ENCODE results near the gene RSPO4.

The RSPO4 gene

DNA sequence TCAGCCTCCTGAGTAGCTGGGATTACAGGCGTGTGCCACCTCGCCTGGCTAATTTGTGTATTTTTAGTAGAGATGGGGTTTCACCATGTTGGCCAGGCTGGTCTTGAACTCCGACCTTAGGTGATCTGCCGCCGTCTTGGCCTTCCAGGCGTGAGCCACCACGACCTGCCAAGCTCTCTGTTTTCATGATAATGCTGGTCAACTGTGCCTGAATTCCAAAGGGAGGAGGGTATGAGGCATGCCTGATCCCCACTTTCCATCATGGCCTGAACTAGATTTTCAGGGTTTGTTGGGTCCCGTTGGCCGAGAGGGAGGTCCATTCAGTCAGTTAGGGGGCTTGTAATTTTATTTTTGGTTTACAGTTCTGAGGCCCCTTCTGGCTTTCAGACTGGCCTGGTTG, 58.0 kb downstream of the RSPO4 start:
- ATAC-seq (replicated peaks; ENCODE audit: extremely low read depth, poor library complexity, severe bottlenecking) (no peak), DNase-seq (ENCODE audit: low spot score in 2 of 2) (no peak)
- H3K9me3 Mint-ChIP-seq: no peaks in the 10 kb centered on the region
- no peaks in the 10 kb centered on the region for H3K4me1 Mint-ChIP-seq
- no peaks in the 10 kb centered on the region for H3K36me3 Mint-ChIP-seq (ENCODE audit: insufficient read depth)
- no peak overlapping the region for H3K4me3 Mint-ChIP-seq
- H3K27ac Mint-ChIP-seq (ENCODE audit: low read depth): no peak overlapping the region
- peaks cover 64% of the 10 kb centered on the region for H3K27me3 Mint-ChIP-seq

DNA sequence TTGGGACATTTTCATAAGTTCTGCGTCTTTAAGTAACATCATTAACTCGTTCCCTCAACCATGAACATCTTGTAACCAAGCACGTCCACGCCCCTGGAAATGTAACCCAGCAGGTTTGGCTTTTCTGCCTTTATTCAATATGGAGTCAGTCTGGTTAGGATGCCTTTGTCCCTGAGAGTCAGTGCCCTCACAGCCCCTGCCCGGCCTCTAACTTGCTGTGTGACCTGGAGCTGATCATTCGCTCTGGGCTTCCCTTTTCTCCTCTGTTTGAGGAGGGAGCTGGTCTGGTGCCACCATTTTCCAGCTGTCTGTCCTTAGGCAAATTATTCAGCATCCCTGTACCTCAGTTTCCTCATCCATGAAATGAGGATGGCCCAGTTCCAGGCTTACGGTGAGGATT, 59.5 kb downstream of the RSPO4 start:
- H3K4me1 Mint-ChIP-seq: no peaks in the 10 kb centered on the region
- H3K9me3 Mint-ChIP-seq: no peaks in the 10 kb centered on the region
- H3K27me3 Mint-ChIP-seq: peaks cover 49% of the 10 kb centered on the region
- no peak overlapping the region for H3K4me3 Mint-ChIP-seq
- no peak overlapping the region for H3K27ac Mint-ChIP-seq (ENCODE audit: low read depth)
- H3K36me3 Mint-ChIP-seq (ENCODE audit: insufficient read depth): no peaks in the 10 kb centered on the region
- ATAC-seq (replicated peaks; ENCODE audit: extremely low read depth, poor library complexity, severe bottlenecking): no peak
- DNase-seq (ENCODE audit: low spot score in 2 of 2): no peak

DNA sequence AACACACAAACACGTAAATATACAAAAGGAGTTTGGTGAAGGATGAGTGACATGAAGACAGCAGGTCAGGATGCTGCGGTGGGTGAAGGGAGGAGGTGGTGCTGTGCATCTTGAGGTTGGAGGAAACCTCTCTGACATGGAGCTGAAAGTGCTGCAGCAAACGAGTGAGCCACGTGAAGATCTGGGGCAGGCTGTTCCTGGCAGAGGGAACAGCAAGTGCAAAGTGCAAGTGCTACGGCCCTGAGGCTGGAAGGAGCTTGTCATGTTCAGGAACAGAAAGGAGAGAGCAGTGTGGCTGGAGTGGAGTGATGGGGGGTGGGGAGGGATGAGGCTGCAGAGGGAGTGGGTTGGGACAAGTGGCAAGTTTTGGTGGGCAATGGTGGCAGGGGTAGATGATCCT, 61.2 kb downstream of the RSPO4 start:
- Mint-ChIP-seq H3K36me3 (ENCODE audit: insufficient read depth) (no peaks in the 10 kb centered on the region), H3K4me3 (no peak overlapping the region), H3K9me3 (no peaks in the 10 kb centered on the region), H3K4me1 (no peaks in the 10 kb centered on the region), H3K27ac (ENCODE audit: low read depth) (no peak overlapping the region), H3K27me3 (peaks cover 33% of the 10 kb centered on the region)
- DNase-seq (ENCODE audit: low spot score in 2 of 2) (no peak), ATAC-seq (replicated peaks; ENCODE audit: extremely low read depth, poor library complexity, severe bottlenecking) (no peak)

DNA sequence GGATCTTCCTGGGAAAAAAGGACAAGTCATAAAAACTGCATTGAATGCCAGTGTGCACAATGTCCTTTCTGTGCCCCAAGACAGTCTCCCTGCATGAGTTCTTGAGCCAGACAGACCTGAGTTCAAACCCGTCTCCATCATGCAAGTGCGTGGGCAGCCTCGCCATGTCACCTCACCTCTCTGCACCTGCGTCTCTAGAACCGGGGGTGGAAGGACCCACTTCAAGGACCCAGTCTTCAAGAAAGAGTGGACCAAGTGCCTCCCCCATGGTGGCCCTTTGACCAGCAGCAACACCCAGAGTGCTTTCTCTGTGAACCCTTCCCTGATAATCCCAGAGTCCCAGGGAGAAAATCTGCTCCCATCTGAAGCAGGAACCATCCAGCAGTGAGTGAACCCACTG, 62.5 kb downstream of the RSPO4 start:
- Mint-ChIP-seq H3K36me3 (ENCODE audit: insufficient read depth) (no peaks in the 10 kb centered on the region), H3K4me3 (no peak overlapping the region), H3K4me1 (no peaks in the 10 kb centered on the region), H3K27me3 (peaks cover 20% of the 10 kb centered on the region), H3K27ac (ENCODE audit: low read depth) (no peak overlapping the region), H3K9me3 (no peaks in the 10 kb centered on the region)
- DNase-seq (ENCODE audit: low spot score in 2 of 2) (no peak), ATAC-seq (replicated peaks; ENCODE audit: extremely low read depth, poor library complexity, severe bottlenecking) (no peak)

DNA sequence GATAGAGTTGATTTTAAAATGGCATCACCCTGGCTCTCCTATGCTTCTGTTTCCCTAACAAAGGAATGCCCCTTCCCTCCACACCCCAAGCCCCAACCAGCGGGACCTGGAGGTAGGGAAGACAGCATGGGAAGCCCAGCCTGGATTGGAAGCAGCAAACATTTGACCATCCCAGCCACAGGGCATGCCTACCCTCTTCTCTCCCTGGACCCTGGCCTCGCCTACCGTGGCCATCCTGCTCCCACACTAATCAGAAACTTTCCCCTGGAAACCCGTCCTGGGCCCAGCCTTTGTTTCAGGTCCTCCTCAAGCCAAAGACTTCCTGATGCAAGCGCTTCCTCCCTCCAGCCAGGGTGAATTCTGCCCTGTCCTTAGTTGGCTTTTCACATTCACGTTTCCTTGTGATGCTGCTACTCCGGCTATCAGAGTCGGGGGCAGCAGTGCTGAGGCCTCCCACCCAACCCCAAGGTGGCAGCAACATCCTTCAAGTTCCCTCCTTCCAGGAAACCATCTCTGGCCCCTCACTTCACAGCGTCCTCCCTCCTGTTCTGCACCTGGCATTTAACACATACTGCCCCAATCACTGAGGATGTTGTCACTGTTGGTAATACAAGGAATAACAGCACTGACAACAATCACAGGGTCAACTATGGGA, 67.8 kb downstream of the RSPO4 start:
- no peak overlapping the region for H3K4me3 Mint-ChIP-seq
- no peaks in the 10 kb centered on the region for H3K4me1 Mint-ChIP-seq
- peaks cover 12% of the 10 kb centered on the region for H3K9me3 Mint-ChIP-seq

DNA sequence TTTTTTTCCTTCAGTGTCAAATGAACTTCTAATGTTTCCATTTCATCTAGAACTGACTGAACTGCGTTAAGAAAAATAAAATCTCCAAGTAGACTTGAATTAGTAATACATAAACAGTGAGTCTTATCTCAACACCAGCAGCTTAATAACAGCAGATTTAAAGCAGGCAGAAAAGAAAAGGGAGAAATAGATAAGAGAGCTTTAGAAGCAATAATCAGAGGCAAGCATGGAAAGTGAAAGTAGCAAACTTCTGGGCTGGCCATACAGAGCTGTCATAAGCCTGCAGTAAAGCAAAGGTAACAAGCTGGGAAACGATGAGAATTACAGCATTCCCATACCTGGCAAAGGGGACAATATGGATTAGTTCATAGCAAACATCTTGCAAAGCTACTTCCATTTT, 69.1 kb downstream of the RSPO4 start:
- DNase-seq (ENCODE audit: low spot score in 2 of 2) (no peak), ATAC-seq (replicated peaks; ENCODE audit: extremely low read depth, poor library complexity, severe bottlenecking) (no peak)
- H3K27ac Mint-ChIP-seq (ENCODE audit: low read depth): no peak overlapping the region
- H3K4me3 Mint-ChIP-seq: no peak overlapping the region
- H3K4me1 Mint-ChIP-seq: no peaks in the 10 kb centered on the region
- H3K36me3 Mint-ChIP-seq (ENCODE audit: insufficient read depth): no peaks in the 10 kb centered on the region
- peaks cover 4% of the 10 kb centered on the region for H3K27me3 Mint-ChIP-seq
- H3K9me3 Mint-ChIP-seq: peaks cover 12% of the 10 kb centered on the region

More for the DNA sequence above, 67.8 kb downstream of the RSPO4 start:
- Mint-ChIP-seq H3K36me3 (ENCODE audit: insufficient read depth) (no peaks in the 10 kb centered on the region), H3K27me3 (no peaks in the 10 kb centered on the region), H3K27ac (ENCODE audit: low read depth) (no peak overlapping the region)
- ATAC-seq (replicated peaks; ENCODE audit: extremely low read depth, poor library complexity, severe bottlenecking): no peak
- no peak for DNase-seq (ENCODE audit: low spot score in 2 of 2)

DNA sequence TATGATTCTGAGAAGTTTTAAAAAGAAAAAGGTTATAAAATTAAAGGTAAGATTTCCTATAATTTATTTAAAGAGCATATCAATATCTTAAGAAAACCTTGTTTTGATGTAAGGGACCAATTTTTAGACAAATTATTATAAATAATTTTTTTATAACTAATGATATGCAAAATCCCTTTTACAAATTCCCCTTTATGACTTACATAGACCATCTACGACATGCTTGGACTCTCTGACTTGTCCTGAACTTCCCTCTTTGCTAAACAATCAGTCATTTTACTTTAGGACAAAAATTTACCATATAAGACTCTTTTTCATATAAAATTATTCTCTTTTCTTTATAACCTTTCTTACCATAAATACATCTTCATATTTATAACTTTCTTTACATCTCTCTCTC, 70.7 kb downstream of the RSPO4 start:
- Mint-ChIP-seq H3K4me1 (no peaks in the 10 kb centered on the region), H3K27me3 (peaks cover 20% of the 10 kb centered on the region), H3K36me3 (ENCODE audit: insufficient read depth) (no peaks in the 10 kb centered on the region), H3K27ac (ENCODE audit: low read depth) (no peak overlapping the region), H3K4me3 (no peak overlapping the region), H3K9me3 (peaks cover 12% of the 10 kb centered on the region)
- DNase-seq (ENCODE audit: low spot score in 2 of 2): no peak
- ATAC-seq (replicated peaks; ENCODE audit: extremely low read depth, poor library complexity, severe bottlenecking): no peak

DNA sequence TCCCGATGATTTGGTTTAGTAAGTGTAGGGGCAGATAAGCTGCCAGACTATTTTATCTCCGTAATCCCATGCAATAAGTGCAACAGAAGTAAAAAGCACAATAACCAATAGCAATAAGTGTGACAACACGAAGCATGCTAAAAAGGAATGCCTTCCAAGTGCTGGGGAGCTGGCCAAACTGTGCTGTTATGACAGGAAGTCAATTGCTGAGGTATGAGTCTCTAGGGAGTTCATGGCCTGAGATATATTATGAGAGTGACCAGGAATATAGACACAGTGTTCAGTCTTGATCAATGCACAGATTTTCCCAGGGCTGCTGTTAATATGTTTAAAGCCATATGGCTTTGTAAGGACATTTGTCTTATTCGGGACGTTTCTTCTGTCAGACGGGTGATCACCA, 75.4 kb downstream of the RSPO4 start:
- peaks cover 9% of the 10 kb centered on the region for H3K9me3 Mint-ChIP-seq
- ATAC-seq (replicated peaks; ENCODE audit: extremely low read depth, poor library complexity, severe bottlenecking) (no peak), DNase-seq (ENCODE audit: low spot score in 2 of 2) (no peak)
- peaks cover 43% of the 10 kb centered on the region for H3K27me3 Mint-ChIP-seq
- H3K27ac Mint-ChIP-seq (ENCODE audit: low read depth): no peak overlapping the region
- H3K36me3 Mint-ChIP-seq (ENCODE audit: insufficient read depth): no peaks in the 10 kb centered on the region
- H3K4me1 Mint-ChIP-seq: no peaks in the 10 kb centered on the region
- H3K4me3 Mint-ChIP-seq: no peak overlapping the region

DNA sequence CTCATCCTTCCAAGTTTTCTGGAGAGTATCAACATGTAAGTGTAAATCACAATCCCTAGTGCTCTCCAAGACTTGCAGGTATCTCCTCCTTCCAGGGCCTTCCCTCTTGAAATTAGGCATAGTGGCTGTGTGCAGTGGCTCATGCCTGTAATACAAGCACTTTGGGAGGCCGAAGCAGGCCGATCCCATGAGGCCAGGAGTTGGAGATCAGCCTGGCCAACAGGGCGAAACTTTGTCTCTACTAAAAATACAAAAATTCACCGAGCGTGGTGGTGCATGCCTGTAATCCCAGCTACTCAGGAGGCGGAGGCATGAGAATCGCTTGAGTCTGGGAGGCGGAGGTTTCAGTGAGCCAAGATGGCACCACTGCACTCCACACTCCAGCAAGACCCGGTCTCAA, 76.6 kb downstream of the RSPO4 start:
- H3K36me3 Mint-ChIP-seq (ENCODE audit: insufficient read depth): no peaks in the 10 kb centered on the region
- DNase-seq (ENCODE audit: low spot score in 2 of 2) (no peak), ATAC-seq (replicated peaks; ENCODE audit: extremely low read depth, poor library complexity, severe bottlenecking) (no peak)
- no peaks in the 10 kb centered on the region for H3K4me1 Mint-ChIP-seq
- no peak overlapping the region for H3K4me3 Mint-ChIP-seq
- H3K27me3 Mint-ChIP-seq: peaks cover 43% of the 10 kb centered on the region
- no peak overlapping the region for H3K27ac Mint-ChIP-seq (ENCODE audit: low read depth)
- no peaks in the 10 kb centered on the region for H3K9me3 Mint-ChIP-seq

DNA sequence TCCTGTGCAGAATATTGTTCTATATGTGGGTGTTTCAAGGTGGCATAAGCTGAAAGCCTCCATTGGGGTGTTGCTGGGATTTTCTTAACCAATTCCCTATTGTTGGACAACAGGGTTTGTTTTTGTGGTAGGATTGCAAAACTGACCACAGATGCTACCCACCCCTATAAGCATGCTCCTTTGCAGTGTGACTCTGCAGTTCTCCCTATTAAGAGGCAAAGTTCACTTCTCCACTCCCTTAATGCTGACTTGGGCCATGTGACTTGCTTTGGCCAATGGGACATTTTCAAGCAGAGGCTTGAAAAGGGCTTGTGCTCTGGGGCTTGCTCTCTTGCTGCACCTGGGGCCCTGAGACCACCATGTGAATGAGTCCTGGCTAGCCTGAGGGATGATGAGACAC, 77.5 kb downstream of the RSPO4 start:
- H3K4me1 Mint-ChIP-seq: no peaks in the 10 kb centered on the region
- H3K4me3 Mint-ChIP-seq: no peak overlapping the region
- DNase-seq (ENCODE audit: low spot score in 2 of 2) (no peak), ATAC-seq (replicated peaks; ENCODE audit: extremely low read depth, poor library complexity, severe bottlenecking) (no peak)
- H3K9me3 Mint-ChIP-seq: no peaks in the 10 kb centered on the region
- no peak overlapping the region for H3K27ac Mint-ChIP-seq (ENCODE audit: low read depth)
- peaks cover 43% of the 10 kb centered on the region for H3K27me3 Mint-ChIP-seq
- no peaks in the 10 kb centered on the region for H3K36me3 Mint-ChIP-seq (ENCODE audit: insufficient read depth)

DNA sequence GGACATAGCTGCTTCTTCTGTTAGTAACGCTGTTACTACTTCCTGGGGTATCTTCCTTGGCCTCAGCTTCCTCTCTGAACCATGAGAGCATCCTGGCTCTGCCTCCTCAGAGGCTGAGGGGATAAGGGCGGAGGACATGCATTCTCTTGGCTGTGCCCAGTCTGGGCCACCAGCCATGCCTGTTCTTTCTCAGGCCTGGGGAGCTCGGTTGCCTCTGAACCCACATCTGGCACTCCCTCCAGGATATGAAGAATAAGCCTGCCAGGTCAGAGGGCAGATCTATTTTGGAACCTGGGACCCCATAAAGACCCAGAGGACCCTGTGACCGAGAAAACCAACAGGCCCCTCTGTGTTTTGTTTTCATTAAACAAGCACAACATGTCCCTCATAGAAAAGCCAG, 79.3 kb downstream of the RSPO4 start:
- H3K36me3 Mint-ChIP-seq (ENCODE audit: insufficient read depth): no peaks in the 10 kb centered on the region
- no peak for DNase-seq (ENCODE audit: low spot score in 2 of 2)
- no peaks in the 10 kb centered on the region for H3K4me1 Mint-ChIP-seq
- ATAC-seq (replicated peaks; ENCODE audit: extremely low read depth, poor library complexity, severe bottlenecking): no peak
- H3K27me3 Mint-ChIP-seq: peaks cover 36% of the 10 kb centered on the region
- no peak overlapping the region for H3K4me3 Mint-ChIP-seq
- no peaks in the 10 kb centered on the region for H3K9me3 Mint-ChIP-seq
- H3K27ac Mint-ChIP-seq (ENCODE audit: low read depth): no peak overlapping the region

DNA sequence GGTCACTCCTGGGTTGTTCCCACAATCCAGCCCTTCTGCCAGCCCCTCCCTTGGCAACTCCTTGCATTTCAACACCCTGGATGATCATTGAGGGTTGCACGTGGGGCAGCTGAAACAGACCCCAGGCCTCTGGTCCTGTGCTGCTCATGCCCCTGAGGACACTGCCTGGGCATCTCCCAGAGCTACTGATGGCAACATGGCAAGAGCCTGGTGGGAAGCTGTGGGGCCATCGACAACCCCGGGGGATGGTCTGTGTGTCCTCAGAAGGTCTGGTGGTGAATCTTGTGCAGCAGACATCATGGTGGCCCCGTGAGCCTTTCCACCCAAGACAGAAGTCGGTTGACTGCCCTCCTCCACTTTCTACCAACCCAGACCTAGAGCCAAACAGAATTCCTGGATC, 81.0 kb downstream of the RSPO4 start:
- no peaks in the 10 kb centered on the region for H3K9me3 Mint-ChIP-seq
- H3K27ac Mint-ChIP-seq (ENCODE audit: low read depth): no peak overlapping the region
- H3K4me3 Mint-ChIP-seq: no peak overlapping the region
- no peak for DNase-seq (ENCODE audit: low spot score in 2 of 2)
- H3K27me3 Mint-ChIP-seq: peaks cover 29% of the 10 kb centered on the region
- no peaks in the 10 kb centered on the region for H3K4me1 Mint-ChIP-seq
- no peak for ATAC-seq (replicated peaks; ENCODE audit: extremely low read depth, poor library complexity, severe bottlenecking)
- H3K36me3 Mint-ChIP-seq (ENCODE audit: insufficient read depth): no peaks in the 10 kb centered on the region

DNA sequence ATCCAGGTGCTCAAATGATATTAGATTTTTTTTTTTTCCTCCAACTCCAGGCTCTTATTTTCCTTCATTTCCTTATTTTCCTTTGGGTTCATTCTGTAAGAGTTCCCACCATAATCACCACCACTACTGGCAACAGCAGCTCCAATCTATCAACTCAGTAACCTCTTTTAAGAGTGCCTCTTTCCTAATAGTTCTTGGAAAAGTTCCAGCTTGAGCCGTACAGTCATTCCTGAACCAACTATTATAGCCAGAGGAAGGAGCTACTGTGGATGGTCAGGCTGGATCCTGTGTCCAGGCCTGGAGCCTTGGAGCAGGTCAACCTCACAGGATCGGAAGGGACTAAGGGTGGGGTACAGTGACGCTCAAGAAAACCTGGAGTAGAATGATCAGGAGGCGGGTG, 81.8 kb downstream of the RSPO4 start:
- peaks cover 1% of the 10 kb centered on the region for H3K4me1 Mint-ChIP-seq
- no peak for DNase-seq (ENCODE audit: low spot score in 2 of 2)
- ATAC-seq (replicated peaks; ENCODE audit: extremely low read depth, poor library complexity, severe bottlenecking): no peak
- no peak overlapping the region for H3K27ac Mint-ChIP-seq (ENCODE audit: low read depth)
- no peaks in the 10 kb centered on the region for H3K36me3 Mint-ChIP-seq (ENCODE audit: insufficient read depth)
- no peak overlapping the region for H3K4me3 Mint-ChIP-seq
- no peaks in the 10 kb centered on the region for H3K9me3 Mint-ChIP-seq
- peaks cover 28% of the 10 kb centered on the region for H3K27me3 Mint-ChIP-seq

DNA sequence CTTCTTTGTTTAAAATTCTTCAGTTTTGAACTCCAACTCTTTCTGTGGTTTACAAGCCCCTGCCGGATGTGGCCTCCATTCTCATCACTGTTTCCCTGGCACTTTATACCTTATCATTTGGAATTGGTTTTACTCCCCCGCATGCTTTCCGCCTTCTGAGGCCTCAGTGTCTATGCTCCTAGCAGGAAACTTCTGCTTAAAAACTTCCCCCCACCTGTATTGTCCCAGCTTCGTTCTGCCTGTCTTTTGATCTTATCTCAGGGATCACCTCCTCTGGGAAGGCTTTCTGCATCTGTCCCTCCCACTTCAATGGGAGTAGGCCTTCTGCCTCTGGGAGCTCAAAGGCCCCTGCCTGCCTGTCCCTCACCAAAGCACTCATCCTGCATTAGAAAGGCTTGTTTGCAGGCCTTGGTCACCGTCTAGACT, 82.6 kb downstream of the RSPO4 start:
- no peaks in the 10 kb centered on the region for H3K36me3 Mint-ChIP-seq (ENCODE audit: insufficient read depth)
- H3K4me3 Mint-ChIP-seq: no peak overlapping the region
- peaks cover 28% of the 10 kb centered on the region for H3K27me3 Mint-ChIP-seq
- peaks cover 5% of the 10 kb centered on the region for H3K4me1 Mint-ChIP-seq
- ATAC-seq (replicated peaks; ENCODE audit: extremely low read depth, poor library complexity, severe bottlenecking): no peak
- DNase-seq (ENCODE audit: low spot score in 2 of 2): no peak
- no peak overlapping the region for H3K27ac Mint-ChIP-seq (ENCODE audit: low read depth)
- no peaks in the 10 kb centered on the region for H3K9me3 Mint-ChIP-seq
